NCI-H2081 (cell line): Measurements from ENCODE around the gene WNT5B.

Source experiments
- DNase-seq, 2 experiments: peaks; one replicate each; lab custom pipeline; 2025; lab: John Stamatoyannopoulos, UW

The WNT5B gene

DNA sequence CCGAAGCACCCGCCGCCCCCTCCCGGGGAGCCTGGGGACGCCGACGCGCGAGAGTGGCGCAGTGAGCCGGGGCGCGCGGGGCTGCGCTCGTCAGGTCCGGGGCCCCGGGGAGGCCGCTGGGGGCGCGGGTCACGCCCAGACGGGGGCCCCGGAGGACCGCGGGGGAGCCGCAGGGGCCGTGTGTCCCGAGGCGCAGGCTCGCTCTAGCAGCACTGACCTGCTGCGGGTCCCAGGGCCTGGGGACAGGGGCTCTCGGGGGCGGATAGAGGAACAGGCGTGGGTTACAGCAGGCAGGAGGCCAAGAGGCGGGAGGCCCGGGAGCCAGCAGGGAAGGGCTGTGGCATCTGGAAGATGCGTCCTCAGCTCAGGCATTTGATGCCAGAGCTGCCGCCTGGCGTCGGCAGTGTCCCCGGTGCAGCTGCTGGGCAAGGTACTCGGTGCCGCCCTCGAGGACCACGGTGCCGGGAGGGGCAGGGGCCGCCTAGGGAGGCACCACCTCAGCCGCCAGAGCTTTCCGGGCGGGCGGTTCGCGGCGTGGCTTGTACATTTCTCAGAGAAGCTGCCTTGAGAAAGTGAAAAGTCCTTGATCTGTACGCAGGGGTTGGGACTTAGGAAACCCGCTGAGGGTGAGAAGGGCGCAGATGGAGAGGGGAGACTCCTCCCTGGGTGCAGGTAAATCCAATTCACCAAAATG lies 1.2 kb downstream of the WNT5B start:
- DNase-seq = peak; percentile 48 to 64

GRCh38 chr12:1630827-1631591 lies 2.0 kb downstream of the WNT5B start:
- no peak for DNase-seq

GRCh38 chr12:1632702-1633101 lies 3.7 kb downstream of the WNT5B start:
- no peak for DNase-seq

- DNase-seq = no peak
These were observed 4.4 kb downstream of the WNT5B start for GRCh38 chr12:1633459-1633858.

DNA sequence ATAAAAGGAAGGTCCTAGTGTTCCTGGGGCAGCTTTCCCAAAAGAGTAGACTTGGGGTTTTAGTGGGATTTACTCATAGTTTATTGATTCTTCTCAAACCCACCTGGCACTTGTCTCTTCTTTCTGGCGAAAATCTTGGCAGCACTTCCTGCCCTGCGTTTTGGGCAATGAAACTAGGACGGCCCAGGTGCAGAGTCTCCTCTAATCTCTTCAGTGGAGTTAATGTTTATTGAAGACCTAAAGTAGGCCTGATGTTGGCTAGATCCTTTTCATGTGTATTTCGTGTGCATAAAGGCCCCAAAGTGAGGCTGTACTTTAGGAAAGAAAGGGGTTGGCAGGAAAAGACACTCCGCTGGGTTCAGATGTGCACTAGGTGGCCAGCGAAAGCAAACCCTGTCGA lies 5.1 kb downstream of the WNT5B start:
- no peak for DNase-seq

DNA sequence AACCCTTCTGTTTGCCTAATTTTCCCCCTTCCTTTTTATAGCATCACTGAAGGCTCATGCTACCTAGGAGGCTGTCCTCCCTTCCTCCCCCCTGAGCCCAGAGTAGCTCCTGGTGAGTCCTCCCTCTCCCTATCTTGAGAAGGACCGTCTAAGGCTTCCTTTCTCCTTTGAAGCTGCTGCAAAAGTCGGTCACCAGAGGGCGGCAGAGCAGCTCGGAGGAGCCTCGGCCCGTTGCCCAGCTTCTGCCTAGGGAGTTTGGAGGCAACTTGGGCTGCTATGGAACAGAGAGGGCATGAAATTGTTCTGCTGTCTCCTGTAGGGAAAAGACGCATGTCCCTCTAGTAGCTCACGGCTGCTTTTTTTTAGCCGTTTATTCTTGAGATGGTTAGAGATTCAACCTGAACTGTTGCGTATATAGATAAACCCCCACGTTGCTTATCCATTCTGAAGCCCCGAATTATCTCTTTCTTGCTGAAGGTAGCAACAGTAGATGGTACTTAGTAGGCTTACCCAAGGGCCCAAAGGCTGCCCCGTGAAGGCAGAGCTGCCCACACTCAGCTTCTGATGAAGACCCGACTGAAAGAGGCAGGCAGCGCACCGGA lies 5.7 kb downstream of the WNT5B start:
- peak; percentile 74 to 81 for DNase-seq

GRCh38 chr12:1635301-1636095 lies 6.5 kb downstream of the WNT5B start:
- DNase-seq = no peak

DNA sequence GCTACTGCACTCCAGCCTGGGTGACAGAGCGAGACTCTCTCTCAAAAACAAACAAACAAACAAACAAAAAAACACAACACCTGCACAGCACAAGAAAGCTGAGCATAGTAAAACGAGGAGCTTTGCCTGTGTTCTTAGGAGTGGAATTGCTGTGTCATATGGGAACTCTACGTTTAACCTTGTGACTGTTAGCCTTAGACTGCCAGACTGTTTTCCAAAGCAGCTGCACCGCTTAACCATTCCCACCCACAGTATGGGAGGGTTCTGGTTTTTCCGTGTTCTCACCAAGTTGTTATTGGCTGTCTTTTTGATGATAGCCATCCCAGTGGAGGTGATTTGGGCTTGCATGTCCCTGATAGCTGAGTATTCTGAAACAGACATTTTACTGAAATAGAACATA lies 9.2 kb downstream of the WNT5B start:
- DNase-seq = no peak

DNA sequence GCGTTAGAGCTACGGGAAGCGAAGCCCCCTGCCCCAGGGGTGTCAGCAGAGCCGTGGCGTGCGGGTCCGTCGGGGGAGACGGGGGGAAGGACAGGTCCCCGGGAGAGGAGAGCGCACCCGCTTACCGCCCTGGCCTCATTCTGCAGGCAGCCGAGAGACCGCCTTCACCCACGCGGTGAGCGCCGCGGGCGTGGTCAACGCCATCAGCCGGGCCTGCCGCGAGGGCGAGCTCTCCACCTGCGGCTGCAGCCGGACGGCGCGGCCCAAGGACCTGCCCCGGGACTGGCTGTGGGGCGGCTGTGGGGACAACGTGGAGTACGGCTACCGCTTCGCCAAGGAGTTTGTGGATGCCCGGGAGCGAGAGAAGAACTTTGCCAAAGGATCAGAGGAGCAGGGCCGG lies 10.5 kb downstream of the WNT5B start:
- peak; percentile 41 to 67 for DNase-seq

DNA sequence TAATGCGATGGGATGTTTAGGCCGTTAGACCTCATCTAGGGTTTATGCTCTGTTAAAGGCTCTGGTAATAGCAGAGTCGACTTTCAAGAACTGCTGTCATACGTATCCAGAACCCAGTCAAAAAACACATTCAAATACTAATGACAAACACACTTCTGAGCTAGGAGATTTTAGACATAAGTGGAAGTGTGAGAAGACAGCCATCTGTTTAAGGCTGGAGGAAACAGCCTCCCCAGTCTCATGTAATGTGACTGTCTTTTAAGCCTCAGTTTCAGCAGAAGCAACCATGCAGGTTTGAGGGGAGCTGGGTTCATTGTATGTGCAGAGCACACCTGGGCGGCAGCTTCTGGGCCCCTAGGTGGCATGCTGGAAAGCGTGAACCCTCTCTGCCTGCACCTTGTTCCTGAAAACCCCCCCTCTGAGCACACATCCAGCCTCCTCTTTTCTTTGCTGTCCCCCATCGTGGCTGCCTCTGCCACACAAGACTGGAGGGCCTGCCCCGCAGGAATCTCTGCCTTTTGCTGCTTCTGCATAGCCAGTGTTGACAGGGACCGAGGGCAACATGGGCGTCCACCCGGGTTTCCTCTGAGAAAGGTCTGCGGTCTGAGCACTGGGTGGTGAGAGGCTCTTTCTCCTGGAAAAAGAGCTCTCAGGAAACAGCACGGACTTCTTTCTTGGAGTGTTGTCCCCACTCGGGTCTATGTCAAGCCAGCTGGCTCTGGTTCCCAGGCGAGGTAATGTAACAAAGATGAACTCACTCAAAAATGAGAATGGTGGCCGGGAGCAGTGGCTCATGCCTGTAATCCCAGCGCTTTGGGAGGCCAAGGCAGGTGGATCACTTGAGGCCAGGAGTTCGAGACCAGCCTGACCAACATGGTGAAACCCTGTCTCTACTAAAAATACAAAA lies 11.6 kb downstream of the WNT5B start:
- peak; percentile 32 to 53 for DNase-seq

GRCh38 chr12:1642513-1642912 lies 13.5 kb downstream of the WNT5B start:
- DNase-seq = peak; percentile 20 to 64

DNA sequence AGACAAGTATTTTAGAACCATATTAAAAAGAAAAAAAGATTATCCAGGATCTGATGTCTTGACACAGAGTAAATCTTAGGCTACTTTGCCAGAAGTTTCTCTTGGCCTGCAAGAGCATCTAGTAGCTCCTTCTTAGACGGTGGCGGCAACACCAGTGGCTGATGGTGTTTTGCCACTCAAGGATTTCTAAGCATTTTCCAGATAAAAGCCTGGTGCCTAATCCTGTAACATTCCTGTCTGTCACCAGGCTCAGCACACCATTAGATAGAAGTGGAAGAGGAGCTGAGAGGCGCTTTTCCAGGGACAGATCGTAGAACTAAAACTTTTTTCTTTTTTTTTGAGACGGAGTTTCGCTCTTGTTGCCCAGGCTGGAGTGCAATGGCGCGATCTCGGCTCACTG lies 14.0 kb downstream of the WNT5B start:
- DNase-seq = no peak

GRCh38 chr12:1643905-1644533 lies 15.0 kb downstream of the WNT5B start:
- no peak for DNase-seq

GRCh38 chr12:1644534-1645438 lies 15.8 kb downstream of the WNT5B start:
- DNase-seq = peak; percentile 71 to 85

GRCh38 chr12:1645819-1646218 lies 16.8 kb downstream of the WNT5B start:
- no peak for DNase-seq

- DNase-seq = no peak
These were observed 17.7 kb downstream of the WNT5B start for GRCh38 chr12:1646569-1647284.

DNA sequence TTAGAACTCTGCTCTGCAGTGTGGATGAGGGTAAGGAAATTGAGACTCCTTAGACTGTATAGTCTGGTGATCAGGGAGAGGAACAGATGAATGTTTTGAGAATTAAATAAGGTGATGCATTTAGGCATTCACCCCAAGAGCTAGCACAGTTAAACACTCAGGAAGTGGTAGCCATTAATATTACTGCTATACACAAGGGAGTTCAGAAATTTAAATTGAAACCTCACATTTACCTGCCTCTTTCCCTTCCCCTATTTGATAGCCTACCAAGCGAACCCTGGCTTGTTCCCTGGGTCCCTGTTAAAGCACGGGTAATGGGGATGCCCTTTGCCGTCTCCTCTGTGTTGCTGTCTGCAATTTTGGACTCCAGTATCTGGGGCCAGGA lies 18.2 kb downstream of the WNT5B start:
- no peak for DNase-seq

- DNase-seq = no peak
These were observed 21.4 kb downstream of the WNT5B start for GRCh38 chr12:1650260-1650977.
